ENCODE measurements around the gene ATXN1.

Gene ATXN1

GRCh38 chr6:16673011-16673797, 88.1 kb downstream of the ATXN1 start:
- no peak for DNase-seq (ENCODE audit: low spot score)

- DNase-seq (ENCODE audit: low spot score) = no peak
Observed at GRCh38 chr6:16671302-16672289, 89.7 kb downstream of the ATXN1 start.

GRCh38 chr6:16670617-16671051, 90.6 kb downstream of the ATXN1 start:
- no peak for DNase-seq (ENCODE audit: low spot score)

- DNase-seq (ENCODE audit: low spot score) = no peak
Observed at GRCh38 chr6:16670183-16670582, 91.1 kb downstream of the ATXN1 start.

- no peak for DNase-seq (ENCODE audit: low spot score)
Observed at GRCh38 chr6:16669227-16669626, 92.0 kb downstream of the ATXN1 start.

GRCh38 chr6:16667509-16667908, 93.8 kb downstream of the ATXN1 start:
- no peak for DNase-seq (ENCODE audit: low spot score)

- no peak for DNase-seq (ENCODE audit: low spot score)
Observed at GRCh38 chr6:16665992-16666391, 95.3 kb downstream of the ATXN1 start.

GRCh38 chr6:16665182-16665581, 96.1 kb downstream of the ATXN1 start:
- DNase-seq (ENCODE audit: low spot score) = no peak

GRCh38 chr6:16663901-16664300, 97.4 kb downstream of the ATXN1 start:
- no peak for DNase-seq (ENCODE audit: low spot score)

- DNase-seq (ENCODE audit: low spot score) = no peak
Observed at GRCh38 chr6:16660157-16660497, 101.1 kb downstream of the ATXN1 start.

- no peak for DNase-seq (ENCODE audit: low spot score)
Observed at GRCh38 chr6:16659466-16660156, 101.6 kb downstream of the ATXN1 start.

- no peak for DNase-seq (ENCODE audit: low spot score)
Observed at GRCh38 chr6:16658348-16659034, 102.8 kb downstream of the ATXN1 start.

- no peak for DNase-seq (ENCODE audit: low spot score)
Observed at GRCh38 chr6:16657768-16658167, 103.5 kb downstream of the ATXN1 start.

GRCh38 chr6:16656451-16656850, 104.8 kb downstream of the ATXN1 start:
- no peak for DNase-seq (ENCODE audit: low spot score)

- DNase-seq (ENCODE audit: low spot score) = no peak
Observed at GRCh38 chr6:16654701-16655100, 106.6 kb downstream of the ATXN1 start.

- DNase-seq (ENCODE audit: low spot score) = no peak
Observed at GRCh38 chr6:16653226-16653625, 108.0 kb downstream of the ATXN1 start.

- DNase-seq (ENCODE audit: low spot score) = no peak
Observed at GRCh38 chr6:16651871-16652270, 109.4 kb downstream of the ATXN1 start.

GRCh38 chr6:16649890-16650289, 111.4 kb downstream of the ATXN1 start:
- DNase-seq (ENCODE audit: low spot score) = no peak

GRCh38 chr6:16649241-16649640, 112.0 kb downstream of the ATXN1 start:
- DNase-seq (ENCODE audit: low spot score) = no peak

GRCh38 chr6:16648003-16648402, 113.3 kb downstream of the ATXN1 start:
- no peak for DNase-seq (ENCODE audit: low spot score)

GRCh38 chr6:16647422-16647821, 113.8 kb downstream of the ATXN1 start:
- DNase-seq (ENCODE audit: low spot score) = no peak
